Effector memory CD8-positive, alpha-beta T cell (primary cell): ENCODE results near the gene OR6Q1.

Experiments used
- ATAC-seq: fragments of 150-1000 bp; cut with Tn5 transposase; replicated peaks from 2 replicates; pipeline ENCODE4 v1.10.0; 2021; ENCODE audit warnings: mild to moderate bottlenecking, moderate library complexity
- DNase-seq, 3 experiments: peaks; one replicate each; pipeline ENCODE4 v3.0.0; 2021
- H3K27ac Mint-ChIP-seq, 2 donors: one replicate each; pipeline ENCODE4 v1.8.0; 2022; ENCODE audit warnings: mild to moderate bottlenecking in 2 of 2, mixed read lengths in 2 of 2, moderate library complexity in 2 of 2
- H3K27me3 Mint-ChIP-seq, 2 donors: one replicate each; pipeline ENCODE4 v1.8.0; 2022; ENCODE audit warnings: mixed read lengths in 2 of 2
- H3K36me3 Mint-ChIP-seq: one replicate; pipeline ENCODE4 v1.8.0; 2022; ENCODE audit warnings: mild to moderate bottlenecking, moderate library complexity, mixed read lengths; ENCODE audit not compliant: insufficient read depth
- H3K4me1 Mint-ChIP-seq, 2 donors: one replicate each; pipeline ENCODE4 v1.8.0; 2022; ENCODE audit warnings: low read depth in 2 of 2, mixed read lengths in 2 of 2
- H3K4me3 Mint-ChIP-seq, 2 donors: one replicate each; pipeline ENCODE4 v1.8.0; 2022; ENCODE audit warnings: mild to moderate bottlenecking in 2 of 2, mixed read lengths in 2 of 2, moderate library complexity in 2 of 2
- H3K9me3 Mint-ChIP-seq, 2 donors: one replicate each; pipeline ENCODE4 v1.8.0; 2022; ENCODE audit warnings: mixed read lengths in 2 of 2

The OR6Q1 gene

DNA sequence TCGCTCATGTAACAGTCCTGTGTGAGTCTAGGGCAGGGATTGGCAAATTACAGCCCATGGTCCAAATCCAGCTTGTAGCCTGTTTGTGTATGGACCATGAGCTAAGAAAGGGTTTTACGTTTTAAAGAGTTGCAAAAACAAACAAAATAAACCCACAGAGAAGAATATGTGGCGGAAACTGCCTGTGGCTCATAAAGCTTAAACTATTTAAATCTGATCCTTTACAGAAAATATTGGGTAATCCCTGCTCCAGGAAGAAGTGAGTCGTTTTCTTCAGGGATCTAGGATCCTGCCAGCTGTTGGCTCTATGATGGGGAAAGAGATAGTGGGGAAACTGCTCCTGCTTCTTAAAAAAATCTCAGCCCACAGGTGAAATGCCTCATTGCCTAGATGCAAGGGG, 3.4 kb upstream of the OR6Q1 start:
- ATAC-seq (no peak), DNase-seq (no peak)
- no peaks in the 10 kb centered on the region for H3K36me3 Mint-ChIP-seq
- H3K27me3 Mint-ChIP-seq, result peaks cover 26 to 56% of the 10 kb centered on the region in 2 donors
- H3K9me3 Mint-ChIP-seq, result peaks cover 1 to 9% of the 10 kb centered on the region in 2 donors
- no peak overlapping the region for H3K27ac Mint-ChIP-seq
- H3K4me3 Mint-ChIP-seq, result no peak overlapping the region
- H3K4me1 Mint-ChIP-seq, result no peaks in the 10 kb centered on the region

- no peaks in the 10 kb centered on the region for H3K4me1 Mint-ChIP-seq
- no peak overlapping the region for H3K27ac Mint-ChIP-seq
- H3K36me3 Mint-ChIP-seq, result no peaks in the 10 kb centered on the region
- peaks cover 26 to 47% of the 10 kb centered on the region in 2 donors for H3K27me3 Mint-ChIP-seq
- ATAC-seq (no peak), DNase-seq (no peak)
- H3K4me3 Mint-ChIP-seq, result no peak overlapping the region
- peaks cover 1 to 19% of the 10 kb centered on the region in 2 donors for H3K9me3 Mint-ChIP-seq
Observed at GRCh38 chr11:58028687-58029411, 1.9 kb upstream of the OR6Q1 start.

- Mint-ChIP-seq H3K27me3 (peaks cover 17 to 19% of the 10 kb centered on the region in 2 donors), H3K27ac (no peak overlapping the region), H3K4me1 (no peaks in the 10 kb centered on the region), H3K4me3 (no peak overlapping the region), H3K9me3 (peaks cover 5 to 19% of the 10 kb centered on the region in 2 donors), H3K36me3 (no peaks in the 10 kb centered on the region)
- DNase-seq, result no peak
- ATAC-seq, result no peak
Observed at GRCh38 chr11:58034471-58034870, 3.7 kb downstream of the OR6Q1 start.

DNA sequence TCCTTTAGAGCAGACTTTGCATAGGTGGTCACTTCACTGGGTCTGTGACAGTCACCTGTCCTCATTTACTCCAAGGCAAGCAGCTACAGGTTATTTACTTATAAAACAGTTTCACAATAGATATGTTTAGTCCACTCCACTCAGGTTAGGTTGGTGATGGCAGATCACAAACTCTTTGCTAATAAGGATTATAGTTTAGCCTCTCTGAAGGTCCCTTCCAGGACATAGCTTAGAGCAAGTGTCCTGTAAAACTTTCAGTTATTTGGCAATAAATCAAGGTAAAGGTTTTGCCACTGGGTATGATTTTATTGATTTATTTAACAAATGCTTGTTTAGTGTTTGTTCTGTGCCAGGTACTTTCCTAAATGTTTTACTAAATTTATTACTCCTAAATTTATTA, 8.8 kb downstream of the OR6Q1 start:
- Mint-ChIP-seq H3K4me1 (no peaks in the 10 kb centered on the region), H3K36me3 (no peaks in the 10 kb centered on the region), H3K4me3 (no peak overlapping the region), H3K27me3 (peaks cover 5 to 16% of the 10 kb centered on the region in 2 donors), H3K9me3 (peaks cover 0 to 4% of the 10 kb centered on the region in 2 donors), H3K27ac (no peak overlapping the region)
- ATAC-seq (no peak), DNase-seq (no peak)

DNA sequence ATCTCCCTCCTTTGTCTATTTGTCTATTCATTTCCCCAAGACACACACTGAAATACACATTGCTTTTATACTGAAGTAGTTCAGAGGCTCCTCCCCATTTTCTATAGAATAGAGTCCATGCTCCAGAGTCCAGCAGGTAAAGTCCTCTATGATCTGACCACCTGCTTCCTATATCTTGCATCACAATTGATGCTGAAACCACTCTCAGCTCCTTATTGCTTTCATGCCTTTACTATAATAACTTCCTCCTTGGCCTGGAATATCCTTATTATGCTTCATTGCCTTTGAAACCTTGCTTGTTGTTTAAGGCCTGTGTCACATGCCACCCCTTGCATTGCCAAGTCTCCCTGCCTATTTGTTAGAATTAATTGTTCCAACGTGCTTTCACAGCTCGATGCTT, 12.6 kb downstream of the OR6Q1 start:
- ATAC-seq (no peak), DNase-seq (no peak)
- Mint-ChIP-seq H3K4me1 (no peaks in the 10 kb centered on the region), H3K27ac (no peak overlapping the region), H3K9me3 (no peaks in the 10 kb centered on the region), H3K36me3 (peaks cover 3% of the 10 kb centered on the region), H3K27me3 (peaks cover 14 to 29% of the 10 kb centered on the region in 2 donors), H3K4me3 (no peak overlapping the region)

DNA sequence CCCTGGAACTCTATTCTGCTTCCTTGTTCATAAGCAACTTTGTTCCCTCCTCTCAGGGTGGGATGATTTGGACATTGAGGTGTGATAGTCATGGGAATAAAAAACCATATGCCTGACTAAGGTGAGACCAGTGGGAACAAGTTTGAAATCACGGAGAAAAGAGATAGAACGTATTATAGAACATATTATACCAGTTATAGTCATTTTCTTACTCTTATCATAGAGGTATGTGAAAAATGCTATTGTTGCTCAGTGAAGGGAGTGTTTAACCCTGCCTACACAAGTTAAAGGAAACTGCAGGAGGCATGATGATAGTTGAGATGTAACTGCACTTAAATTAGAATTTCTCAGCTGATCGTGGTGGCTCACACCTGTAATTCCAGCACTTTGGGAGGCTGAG, 15.5 kb downstream of the OR6Q1 start:
- Mint-ChIP-seq H3K36me3 (peaks cover 3% of the 10 kb centered on the region), H3K27ac (no peak overlapping the region), H3K9me3 (no peaks in the 10 kb centered on the region), H3K27me3 (peaks cover 9 to 20% of the 10 kb centered on the region in 2 donors), H3K4me1 (no peaks in the 10 kb centered on the region), H3K4me3 (no peak overlapping the region)
- ATAC-seq (no peak), DNase-seq (no peak)

DNA sequence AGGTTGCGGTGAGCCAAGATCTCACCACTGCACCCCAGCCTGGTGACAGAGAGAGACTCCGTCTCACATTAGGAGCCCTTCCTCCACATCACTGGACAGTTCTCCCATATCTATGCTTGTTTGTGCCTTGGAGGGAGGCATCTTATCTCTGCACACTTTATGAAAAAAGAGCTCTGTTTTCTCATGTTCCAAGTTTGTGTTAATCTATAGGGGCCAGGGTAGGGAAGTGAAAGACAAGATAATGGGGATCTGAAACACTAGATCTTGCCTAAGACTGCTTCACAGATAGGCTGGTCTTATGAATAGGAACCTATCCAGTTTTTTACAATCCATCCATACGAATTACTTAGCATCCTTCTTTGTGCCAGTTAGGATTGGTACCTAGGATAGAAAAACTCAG, 17.1 kb downstream of the OR6Q1 start:
- no peak overlapping the region for H3K4me3 Mint-ChIP-seq

GRCh38 chr11:58055806-58056401, 25.2 kb downstream of the OR6Q1 start:
- ATAC-seq (no peak), DNase-seq (no peak)
- Mint-ChIP-seq H3K4me3 (no peak overlapping the region), H3K9me3 (no peaks in the 10 kb centered on the region), H3K36me3 (no peaks in the 10 kb centered on the region), H3K4me1 (no peaks in the 10 kb centered on the region), H3K27me3 (peaks cover 6 to 13% of the 10 kb centered on the region in 2 donors), H3K27ac (no peak overlapping the region)

More for the DNA sequence above, 17.1 kb downstream of the OR6Q1 start:
- ATAC-seq, result no peak
- Mint-ChIP-seq H3K4me1 (no peaks in the 10 kb centered on the region), H3K9me3 (no peaks in the 10 kb centered on the region), H3K27ac (no peak overlapping the region), H3K36me3 (peaks cover 3% of the 10 kb centered on the region), H3K27me3 (peaks cover 9 to 20% of the 10 kb centered on the region in 2 donors)
- DNase-seq, result no peak

DNA sequence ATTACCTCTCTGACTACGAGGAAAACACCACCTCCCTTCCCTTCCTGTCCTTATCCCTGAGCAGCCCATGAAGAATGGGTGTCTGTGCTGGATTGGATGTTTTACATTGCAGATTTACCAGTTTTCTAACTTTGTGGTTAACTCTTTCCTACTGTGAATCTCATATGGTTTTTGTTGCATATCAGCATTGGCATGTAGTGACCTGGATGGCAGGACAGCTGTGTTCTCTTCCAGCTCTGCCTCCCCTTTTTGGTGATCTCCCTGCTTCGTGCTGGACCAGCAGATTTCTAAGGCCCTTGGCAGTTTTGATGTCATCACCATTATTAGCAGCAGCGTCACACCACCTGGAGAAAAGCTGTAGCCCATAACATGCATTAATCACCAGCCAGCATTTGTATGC, 26.7 kb downstream of the OR6Q1 start:
- Mint-ChIP-seq H3K4me1 (no peaks in the 10 kb centered on the region), H3K27me3 (peaks cover 6 to 13% of the 10 kb centered on the region in 2 donors), H3K27ac (no peak overlapping the region), H3K36me3 (no peaks in the 10 kb centered on the region), H3K4me3 (no peak overlapping the region), H3K9me3 (no peaks in the 10 kb centered on the region)
- ATAC-seq (no peak), DNase-seq (no peak)

DNA sequence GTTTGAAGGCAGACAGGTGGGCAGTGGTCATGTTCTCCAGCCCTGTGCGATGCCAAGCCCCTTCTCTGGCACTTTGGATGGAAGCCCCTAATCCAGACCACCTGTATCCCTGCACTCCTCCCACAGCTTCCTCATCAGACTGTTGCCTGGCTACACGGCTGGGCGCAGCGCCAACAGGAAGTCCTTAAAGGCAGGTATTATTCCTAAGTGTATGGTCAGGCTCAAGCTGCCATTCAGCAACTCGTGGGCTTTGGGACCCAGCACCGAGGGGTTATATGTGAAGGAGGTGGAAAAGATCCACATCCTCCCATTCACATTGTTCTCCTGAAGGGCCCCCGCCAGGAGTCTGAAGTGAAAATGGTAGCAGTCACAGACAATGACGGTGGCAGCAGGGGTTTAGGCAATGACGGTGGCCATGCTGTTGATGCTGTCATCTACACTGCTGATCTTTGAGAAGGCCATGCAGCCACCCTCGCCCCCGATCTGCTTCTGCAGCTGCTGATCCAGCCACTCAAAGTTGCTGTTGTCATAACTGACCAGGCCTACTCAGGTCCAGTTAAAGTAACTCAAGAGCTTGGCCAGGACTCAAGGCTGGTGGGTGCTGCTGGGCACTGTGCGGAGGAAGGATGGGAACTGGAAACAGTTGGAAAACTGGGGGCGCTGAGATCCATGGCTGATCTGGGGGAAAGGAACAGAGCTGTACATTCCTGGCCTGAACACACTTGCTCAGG, 27.7 kb downstream of the OR6Q1 start:
- H3K27ac Mint-ChIP-seq, result no peak overlapping the region
- ATAC-seq (no peak), DNase-seq (no peak)
- no peak overlapping the region for H3K4me3 Mint-ChIP-seq
- H3K9me3 Mint-ChIP-seq, result no peaks in the 10 kb centered on the region
- no peaks in the 10 kb centered on the region for H3K4me1 Mint-ChIP-seq
- H3K36me3 Mint-ChIP-seq, result no peaks in the 10 kb centered on the region
- H3K27me3 Mint-ChIP-seq, result peaks cover 6 to 13% of the 10 kb centered on the region in 2 donors

DNA sequence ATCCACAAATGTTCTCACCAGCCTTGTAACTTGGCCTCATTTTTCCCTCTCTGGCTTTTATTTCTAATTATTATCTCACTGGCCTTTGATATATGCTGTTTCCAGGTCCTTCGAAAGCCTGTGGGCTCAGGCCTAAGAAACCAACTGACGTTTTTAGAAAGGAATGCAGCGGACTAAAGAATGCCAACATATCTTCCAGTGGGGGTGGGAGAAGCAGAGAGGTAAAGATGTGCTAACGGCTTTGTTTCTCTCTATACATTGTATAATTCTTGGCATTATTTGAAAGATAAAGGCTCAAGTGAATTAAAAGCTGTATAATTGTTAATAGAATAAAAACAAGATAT, 28.2 kb downstream of the OR6Q1 start:
- no peaks in the 10 kb centered on the region for H3K9me3 Mint-ChIP-seq
- ATAC-seq (no peak), DNase-seq (no peak)
- no peak overlapping the region for H3K27ac Mint-ChIP-seq
- no peak overlapping the region for H3K4me3 Mint-ChIP-seq
- no peaks in the 10 kb centered on the region for H3K36me3 Mint-ChIP-seq
- H3K27me3 Mint-ChIP-seq, result peaks cover 8 to 13% of the 10 kb centered on the region in 2 donors
- H3K4me1 Mint-ChIP-seq, result no peaks in the 10 kb centered on the region

- H3K36me3 Mint-ChIP-seq, result no peaks in the 10 kb centered on the region
- DNase-seq (no peak), ATAC-seq (no peak)
- H3K27me3 Mint-ChIP-seq, result peaks cover 17 to 25% of the 10 kb centered on the region in 2 donors
- no peaks in the 10 kb centered on the region for H3K9me3 Mint-ChIP-seq
- no peak overlapping the region for H3K27ac Mint-ChIP-seq
- H3K4me3 Mint-ChIP-seq, result no peak overlapping the region
- H3K4me1 Mint-ChIP-seq, result no peaks in the 10 kb centered on the region
Observed at GRCh38 chr11:58060535-58060934, 29.8 kb downstream of the OR6Q1 start.

DNA sequence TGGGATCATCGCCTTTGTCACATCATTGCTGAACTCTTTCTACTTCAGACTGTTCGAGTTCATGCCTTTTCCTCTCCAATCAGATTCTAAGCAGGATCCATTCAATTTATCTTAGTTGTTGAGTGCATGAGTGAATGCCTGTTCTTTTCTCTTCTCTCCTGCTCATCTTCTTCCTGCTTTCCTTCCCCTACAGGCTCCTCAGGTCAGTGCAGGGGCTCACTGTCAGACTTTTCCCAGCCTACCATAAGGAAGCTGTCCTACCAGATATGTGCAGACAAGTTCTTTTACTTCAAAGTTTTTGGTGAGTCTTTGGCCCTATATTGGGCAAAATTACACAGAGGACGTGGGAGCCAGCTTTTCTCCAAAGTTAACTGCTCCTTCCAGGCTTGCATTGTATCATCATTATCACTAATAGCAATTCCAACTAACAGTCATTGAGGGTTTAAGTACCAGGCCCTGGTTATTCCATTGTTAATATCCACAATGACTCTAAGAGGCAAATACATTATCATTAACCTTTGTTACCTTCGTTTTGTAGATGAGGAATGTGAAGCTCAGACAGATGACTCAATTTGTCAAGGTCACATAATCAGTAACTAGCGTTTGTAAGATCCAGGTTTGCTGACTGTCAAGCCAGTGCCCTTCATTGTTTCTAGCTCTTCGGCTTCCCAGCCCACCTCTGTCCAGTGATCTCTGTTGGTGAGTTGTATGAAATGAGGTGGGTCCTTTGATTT, 30.4 kb downstream of the OR6Q1 start:
- DNase-seq (no peak), ATAC-seq (no peak)
- Mint-ChIP-seq H3K27ac (no peak overlapping the region), H3K36me3 (no peaks in the 10 kb centered on the region), H3K27me3 (peaks cover 17 to 26% of the 10 kb centered on the region in 2 donors), H3K4me1 (no peaks in the 10 kb centered on the region), H3K4me3 (no peak overlapping the region), H3K9me3 (no peaks in the 10 kb centered on the region)
